HepG2 (cell line): Measurements from ENCODE around the gene NSMCE4A. TPM values are rescaled to one million over a fixed set of nuclear protein-coding genes. Genes with fewer than 3 reads are reported as not detected.

Source experiments
- CHCHD3 ChIP-seq: sonication (generic); formaldehyde crosslinking; IDR thresholded peaks from 2 replicates; pipeline ENCODE4 v1.8.0; 2022; ENCODE audit warnings: mild to moderate bottlenecking, missing genetic modification reagents, moderate library complexity
- HIVEP1 ChIP-seq: sonication (generic); formaldehyde crosslinking; IDR thresholded peaks from 2 replicates; pipeline ENCODE4 v1.4.0; 2020; ENCODE audit warnings: mild to moderate bottlenecking, missing genetic modification reagents
- HOXA3 ChIP-seq: sonication (generic); formaldehyde crosslinking; IDR thresholded peaks from 2 replicates; pipeline ENCODE4 v1.5.0; 2020; ENCODE audit warnings: missing genetic modification reagents
- IKZF1 ChIP-seq: fragments of 450-650 bp; IDR thresholded peaks from 2 replicates; pipeline ENCODE4 v1.7.1; 2016
- JUN ChIP-seq: sonication (generic); formaldehyde crosslinking; IDR thresholded peaks from 2 replicates; pipeline ENCODE4 v1.4.0; 2020; ENCODE audit warnings: mild to moderate bottlenecking, missing genetic modification reagents
- KLF9 ChIP-seq: IDR thresholded peaks from 2 replicates; pipeline ENCODE4 v1.6.1; 2016; ENCODE audit warnings: low read depth
- NFIC ChIP-seq: IDR thresholded peaks from 2 replicates; pipeline ENCODE4 v1.6.1; 2012; ENCODE audit warnings: mild to moderate bottlenecking, low read length, inconsistent platforms
- PAX8 ChIP-seq: sonication (generic); formaldehyde crosslinking; IDR thresholded peaks from 2 replicates; pipeline ENCODE4 v1.8.0; 2022; ENCODE audit warnings: mild to moderate bottlenecking, missing genetic modification reagents, borderline replicate concordance
- SIX4 ChIP-seq: sonication (generic); formaldehyde crosslinking; IDR thresholded peaks from 2 replicates; pipeline ENCODE4 v1.4.0; 2020; ENCODE audit warnings: missing genetic modification reagents
- TAF1 ChIP-seq: sonication (generic); formaldehyde crosslinking; IDR thresholded peaks from 2 replicates; pipeline ENCODE4 v1.4.0; 2020; ENCODE audit warnings: missing genetic modification reagents
- TBX2 ChIP-seq: sonication (generic); formaldehyde crosslinking; IDR thresholded peaks from 2 replicates; pipeline ENCODE4 v1.5.0; 2020; ENCODE audit warnings: missing genetic modification reagents, mild to moderate bottlenecking, borderline replicate concordance
- ZBTB7A ChIP-seq: sonication (generic); formaldehyde crosslinking; IDR thresholded peaks from 2 replicates; pipeline ENCODE4 v1.8.0; 2022; ENCODE audit warnings: mild to moderate bottlenecking, missing genetic modification reagents
- ZEB1 ChIP-seq: IDR thresholded peaks from 2 replicates; pipeline ENCODE4 v1.6.1; 2012; ENCODE audit warnings: mild to moderate bottlenecking, low read depth, inconsistent platforms; ENCODE audit not compliant: insufficient replicate concordance
- ZFYVE20 ChIP-seq: sonication (generic); formaldehyde crosslinking; IDR thresholded peaks from 2 replicates; pipeline ENCODE4 v1.8.0; 2023; ENCODE audit warnings: low read depth, mild to moderate bottlenecking, moderate library complexity, missing genetic modification reagents, borderline replicate concordance
- ZNF30 ChIP-seq: sonication (generic); formaldehyde crosslinking; IDR thresholded peaks from 2 replicates; pipeline ENCODE4 v1.5.0; 2020; ENCODE audit warnings: mild to moderate bottlenecking, missing genetic modification reagents
- ZNF333 ChIP-seq: sonication (generic); formaldehyde crosslinking; IDR thresholded peaks from 2 replicates; pipeline ENCODE4 v1.4.0; 2020; ENCODE audit warnings: mild to moderate bottlenecking, missing genetic modification reagents, borderline replicate concordance
- ZNF530 ChIP-seq: sonication (generic); formaldehyde crosslinking; IDR thresholded peaks from 2 replicates; pipeline ENCODE4 v1.5.0; 2020; ENCODE audit warnings: low read depth, mild to moderate bottlenecking, missing genetic modification reagents
- ZNF691 ChIP-seq: sonication (generic); formaldehyde crosslinking; IDR thresholded peaks from 2 replicates; pipeline ENCODE4 v1.4.0; 2020; ENCODE audit warnings: missing genetic modification reagents, low read depth, mild to moderate bottlenecking, borderline replicate concordance
- ZNF75D ChIP-seq: sonication (generic); formaldehyde crosslinking; IDR thresholded peaks from 2 replicates; pipeline ENCODE4 v1.8.1; 2023; ENCODE audit warnings: missing genetic modification reagents, mild to moderate bottlenecking, borderline replicate concordance
- ZNF788 ChIP-seq: sonication (generic); formaldehyde crosslinking; IDR thresholded peaks from 2 replicates; pipeline ENCODE4 v1.5.0; 2020; ENCODE audit warnings: mild to moderate bottlenecking, missing genetic modification reagents, borderline replicate concordance
- ZNF816 ChIP-seq: sonication (generic); formaldehyde crosslinking; IDR thresholded peaks from 2 replicates; pipeline ENCODE4 v1.8.0; 2022; ENCODE audit warnings: missing genetic modification reagents, mild to moderate bottlenecking, borderline replicate concordance
- ZNF878 ChIP-seq: sonication (generic); formaldehyde crosslinking; IDR thresholded peaks from 2 replicates; pipeline ENCODE4 v1.8.1; 2023; ENCODE audit warnings: mild to moderate bottlenecking, missing genetic modification reagents, moderate library complexity
- ZSCAN22 ChIP-seq: sonication (generic); formaldehyde crosslinking; IDR thresholded peaks from 2 replicates; pipeline ENCODE4 v1.4.0; 2020; ENCODE audit warnings: mild to moderate bottlenecking, missing genetic modification reagents
- polyA plus RNA-seq, 8 experiments: library from polyadenylated mRNA; depleted of rRNA in 3 of 8; stranded (reverse) in 7 of 8; unstranded in 1 of 8; fragments of >200 nt; fragmentation: Illumina TruSeq in 4 of 8; extraction: Trizol in 4 of 8; gene quantifications; 2 replicates each; pipeline versions ENCODE4 v1.2.1 to v1.2.3, GENCODE V29; 2011 to 2016; ENCODE audit warnings: low read depth in 4 of 8, missing spikeins in 1 of 8, mixed read lengths in 1 of 8; ENCODE audit not compliant: insufficient read depth in 1 of 8
- total RNA-seq, 5 experiments: library from RNA; depleted of rRNA; stranded (reverse); fragments of >200 nt; fragmentation: Illumina TruSeq; extraction: Trizol; gene quantifications; 2 replicates each; pipeline ENCODE4 v1.2.3, GENCODE V29; 2016; ENCODE audit warnings: low read depth in 1 of 5
- TF ChIP-seq, protein P1 (sequence below): sonication (generic); formaldehyde crosslinking; conservative IDR thresholded peaks from 2 replicates; pipeline ENCODE4 v1.8.0; 2022; ENCODE audit warnings: missing genetic modification reagents
- TF ChIP-seq, protein P2 (sequence below): sonication (generic); formaldehyde crosslinking; IDR thresholded peaks from 2 replicates; pipeline ENCODE4 v1.4.0; 2020; ENCODE audit warnings: missing genetic modification reagents
- TF ChIP-seq, protein P3 (sequence below): sonication (generic); formaldehyde crosslinking; IDR thresholded peaks from 2 replicates; pipeline ENCODE4 v1.5.1; 2020; ENCODE audit warnings: mild to moderate bottlenecking, missing genetic modification reagents, moderate library complexity

Gene NSMCE4A
- total and polyA plus RNA-seq, 2 of the 13 experiments (the other 11 are each of a cell fraction or from before 2014, with no cell fraction given), result 61.1 to 91.6 TPM

- TF ChIP-seq HIVEP1 (CRISPR knock-in tag) (peak; percentile 22; the same call in 1 of the 2 replicates), ZNF878 (CRISPR knock-in tag) (peak; percentile 63; the same call in 1 of the 2 replicates), ZNF530 (no peak), TAF1 (CRISPR knock-in tag) (peak; percentile 90), SIX4 (CRISPR knock-in tag) (peak; percentile 41; the same call in 1 of the 2 replicates), PAX8 (peak; percentile 49; the same call in 1 of the 2 replicates), TBX2 (no peak; the same call in 1 of the 2 replicates), IKZF1 (no peak), ZNF30 (CRISPR knock-in tag) (no peak), ZNF691 (CRISPR knock-in tag) (peak; percentile 39; the same call in 1 of the 2 replicates), ZNF75D (CRISPR knock-in tag) (no peak), KLF9 (CRISPR knock-in tag) (no peak), CHCHD3 (CRISPR knock-in tag) (peak; percentile 68; the same call in 1 of the 2 replicates), ZBTB7A (0 out of 2 replicates have a peak, but pooled peaks have one; percentile 30), ZSCAN22 (no peak), ZEB1 (no peak), ZNF333 (CRISPR knock-in tag) (no peak; the same call in 1 of the 2 replicates), ZNF816 (CRISPR knock-in tag) (peak; percentile 78; the same call in 1 of the 2 replicates), NFIC (no peak), JUN (CRISPR knock-in tag) (0 out of 2 replicates have a peak, but pooled peaks have one; percentile 35), ZNF788 (no peak; the same call in 1 of the 2 replicates), HOXA3 (CRISPR knock-in tag) (peak; percentile 90), ZFYVE20 (CRISPR knock-in tag) (no peak)
- TF ChIP-seq, protein P1, sequence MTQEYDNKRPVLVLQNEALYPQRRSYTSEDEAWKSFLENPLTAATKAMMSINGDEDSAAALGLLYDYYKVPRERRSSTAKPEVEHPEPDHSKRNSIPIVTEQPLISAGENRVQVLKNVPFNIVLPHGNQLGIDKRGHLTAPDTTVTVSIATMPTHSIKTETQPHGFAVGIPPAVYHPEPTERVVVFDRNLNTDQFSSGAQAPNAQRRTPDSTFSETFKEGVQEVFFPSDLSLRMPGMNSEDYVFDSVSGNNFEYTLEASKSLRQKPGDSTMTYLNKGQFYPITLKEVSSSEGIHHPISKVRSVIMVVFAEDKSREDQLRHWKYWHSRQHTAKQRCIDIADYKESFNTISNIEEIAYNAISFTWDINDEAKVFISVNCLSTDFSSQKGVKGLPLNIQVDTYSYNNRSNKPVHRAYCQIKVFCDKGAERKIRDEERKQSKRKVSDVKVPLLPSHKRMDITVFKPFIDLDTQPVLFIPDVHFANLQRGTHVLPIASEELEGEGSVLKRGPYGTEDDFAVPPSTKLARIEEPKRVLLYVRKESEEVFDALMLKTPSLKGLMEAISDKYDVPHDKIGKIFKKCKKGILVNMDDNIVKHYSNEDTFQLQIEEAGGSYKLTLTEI (CRISPR knock-in tag), result no peak
- TF ChIP-seq, protein P2, sequence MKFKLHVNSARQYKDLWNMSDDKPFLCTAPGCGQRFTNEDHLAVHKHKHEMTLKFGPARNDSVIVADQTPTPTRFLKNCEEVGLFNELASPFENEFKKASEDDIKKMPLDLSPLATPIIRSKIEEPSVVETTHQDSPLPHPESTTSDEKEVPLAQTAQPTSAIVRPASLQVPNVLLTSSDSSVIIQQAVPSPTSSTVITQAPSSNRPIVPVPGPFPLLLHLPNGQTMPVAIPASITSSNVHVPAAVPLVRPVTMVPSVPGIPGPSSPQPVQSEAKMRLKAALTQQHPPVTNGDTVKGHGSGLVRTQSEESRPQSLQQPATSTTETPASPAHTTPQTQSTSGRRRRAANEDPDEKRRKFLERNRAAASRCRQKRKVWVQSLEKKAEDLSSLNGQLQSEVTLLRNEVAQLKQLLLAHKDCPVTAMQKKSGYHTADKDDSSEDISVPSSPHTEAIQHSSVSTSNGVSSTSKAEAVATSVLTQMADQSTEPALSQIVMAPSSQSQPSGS (CRISPR knock-in tag), result no peak
- TF ChIP-seq, protein P3, sequence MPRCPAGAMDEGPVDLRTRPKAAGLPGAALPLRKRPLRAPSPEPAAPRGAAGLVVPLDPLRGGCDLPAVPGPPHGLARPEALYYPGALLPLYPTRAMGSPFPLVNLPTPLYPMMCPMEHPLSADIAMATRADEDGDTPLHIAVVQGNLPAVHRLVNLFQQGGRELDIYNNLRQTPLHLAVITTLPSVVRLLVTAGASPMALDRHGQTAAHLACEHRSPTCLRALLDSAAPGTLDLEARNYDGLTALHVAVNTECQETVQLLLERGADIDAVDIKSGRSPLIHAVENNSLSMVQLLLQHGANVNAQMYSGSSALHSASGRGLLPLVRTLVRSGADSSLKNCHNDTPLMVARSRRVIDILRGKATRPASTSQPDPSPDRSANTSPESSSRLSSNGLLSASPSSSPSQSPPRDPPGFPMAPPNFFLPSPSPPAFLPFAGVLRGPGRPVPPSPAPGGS (CRISPR knock-in tag), result peak; percentile 74; the same call in 1 of the 2 replicates
These were observed 47.0 kb downstream of the NSMCE4A start, which contains the start of gene ATE1 (continued) for GRCh38 chr10:121927841-121928527.
